Tibial nerve (tissue), 4 donors: ENCODE results near the gene LRBA.

ENCODE experiments used
- CTCF ChIP-seq, 5 experiments: fragments of 200-600 bp in 3 of 5; fragments of 450-650 bp in 2 of 5; sonication (generic) in 3 of 5; IDR thresholded peaks; one replicate each; pipeline ENCODE4 v1.5.1; 2016 to 2019; ENCODE audit warnings: antibody characterized with exemption in 5 of 5, mild to moderate bottlenecking in 3 of 5, moderate library complexity in 2 of 5
- EP300 ChIP-seq, 2 donors: sonication (generic); formaldehyde crosslinking; IDR thresholded peaks; one replicate each; pipeline ENCODE4 v1.6.1; 2017; ENCODE audit warnings: antibody characterized with exemption in 2 of 2, mild to moderate bottlenecking in 1 of 2

DNA sequence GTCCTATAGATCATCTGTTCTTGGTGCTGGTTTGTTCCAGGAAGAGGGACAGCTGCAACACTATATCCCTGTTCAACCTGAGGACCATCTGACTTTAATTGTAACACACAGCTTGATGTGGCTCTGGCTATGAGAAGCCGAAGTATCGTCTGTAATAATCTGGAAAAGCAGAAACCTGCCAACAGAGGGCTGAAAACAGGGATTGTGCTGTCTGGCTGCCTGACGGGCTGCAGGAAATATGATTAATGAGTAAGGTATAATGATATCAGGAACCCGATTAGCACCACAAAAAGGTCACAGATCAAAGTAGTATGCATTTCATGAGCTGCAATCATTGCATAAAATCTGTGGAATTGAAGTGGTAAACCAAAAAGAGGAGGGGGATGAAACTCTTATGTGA, 603.6 kb downstream of the LRBA start:
- no peak for TF ChIP-seq EP300 (IDR thresholded peaks at IDR 0.05)
- TF ChIP-seq CTCF (IDR thresholded peaks at IDR 0.05), result no peak
